HG03558 (cell line): ENCODE data around the gene MCM3AP.
A peak's percentile ranks its signal among the peaks of the same experiment; 100 is the strongest.

Experiments
- ATAC-seq: cut with Tn5 transposase; IDR thresholded peaks from one replicate; pipeline ENCODE4 v1.9.1; 2021; ENCODE audit warnings: moderate number of reproducible peaks; ENCODE audit not compliant: unreplicated experiment; ENCODE audit errors: extremely low read depth

Gene MCM3AP

GRCh38 chr21:46285206-46285661, at the start of gene MCM3AP:
MCM3AP (minus strand) TSS chr21:46285611; CDS start chr21:46285286, 325 bp downstream.
- ATAC-seq, result no peak

GRCh38 chr21:46334351-46335140, 49.1 kb upstream of the MCM3AP start:
- no peak for ATAC-seq

GRCh38 chr21:46329796-46330195, 44.4 kb upstream of the MCM3AP start:
- no peak for ATAC-seq

GRCh38 chr21:46328151-46328550, 42.7 kb upstream of the MCM3AP start:
- ATAC-seq, result no peak

GRCh38 chr21:46327711-46328110, 42.3 kb upstream of the MCM3AP start:
- ATAC-seq, result no peak

GRCh38 chr21:46326110-46326703, 40.8 kb upstream of the MCM3AP start:
- ATAC-seq, result no peak

- no peak for ATAC-seq
Measured at GRCh38 chr21:46325073-46325912, 39.9 kb upstream of the MCM3AP start.

- ATAC-seq, result no peak
Measured at GRCh38 chr21:46324390-46325072, 39.1 kb upstream of the MCM3AP start.

- ATAC-seq, result peak; percentile 68
Measured at GRCh38 chr21:46323710-46324389, 38.4 kb upstream of the MCM3AP start, which contains the start of the genes C21orf58 and PCNT. C21orf58 (minus strand) TSS chr21:46323870; CDS start chr21:46322738, 1,132 bp downstream. PCNT (plus strand) TSS chr21:46324156; CDS start chr21:46324229, 73 bp downstream.

- ATAC-seq, result no peak
Measured at GRCh38 chr21:46323227-46323709, 37.9 kb upstream of the MCM3AP start.

GRCh38 chr21:46322351-46323226, 37.2 kb upstream of the MCM3AP start:
- no peak for ATAC-seq

- no peak for ATAC-seq
Measured at GRCh38 chr21:46320331-46320801, 35.0 kb upstream of the MCM3AP start.

GRCh38 chr21:46319186-46319585, 33.8 kb upstream of the MCM3AP start:
- ATAC-seq, result no peak

- ATAC-seq, result no peak
Measured at GRCh38 chr21:46318464-46318845, 33.0 kb upstream of the MCM3AP start.

- ATAC-seq, result no peak
Measured at GRCh38 chr21:46317710-46318463, 32.5 kb upstream of the MCM3AP start.

GRCh38 chr21:46316708-46317324, 31.4 kb upstream of the MCM3AP start:
- ATAC-seq, result no peak

GRCh38 chr21:46314441-46315020, 29.1 kb upstream of the MCM3AP start:
- no peak for ATAC-seq
